CD4-positive, alpha-beta T cell treated with Interleukin-4 for 1 hour (primary cell): ENCODE data around the gene SIRPD.
A peak's percentile ranks its signal among the peaks of the same experiment; 100 is the strongest.
"Not testable (repeated sequence)": the region's sequence is repeated elsewhere in the genome, so short reads cannot be mapped to it uniquely, and the experiment has no call there.

Experiments used
- DNase-seq, 2 donors: peaks; one replicate each; pipeline ENCODE4 v3.0.0-alpha.2; 2020 to 2022

The SIRPD gene

DNA sequence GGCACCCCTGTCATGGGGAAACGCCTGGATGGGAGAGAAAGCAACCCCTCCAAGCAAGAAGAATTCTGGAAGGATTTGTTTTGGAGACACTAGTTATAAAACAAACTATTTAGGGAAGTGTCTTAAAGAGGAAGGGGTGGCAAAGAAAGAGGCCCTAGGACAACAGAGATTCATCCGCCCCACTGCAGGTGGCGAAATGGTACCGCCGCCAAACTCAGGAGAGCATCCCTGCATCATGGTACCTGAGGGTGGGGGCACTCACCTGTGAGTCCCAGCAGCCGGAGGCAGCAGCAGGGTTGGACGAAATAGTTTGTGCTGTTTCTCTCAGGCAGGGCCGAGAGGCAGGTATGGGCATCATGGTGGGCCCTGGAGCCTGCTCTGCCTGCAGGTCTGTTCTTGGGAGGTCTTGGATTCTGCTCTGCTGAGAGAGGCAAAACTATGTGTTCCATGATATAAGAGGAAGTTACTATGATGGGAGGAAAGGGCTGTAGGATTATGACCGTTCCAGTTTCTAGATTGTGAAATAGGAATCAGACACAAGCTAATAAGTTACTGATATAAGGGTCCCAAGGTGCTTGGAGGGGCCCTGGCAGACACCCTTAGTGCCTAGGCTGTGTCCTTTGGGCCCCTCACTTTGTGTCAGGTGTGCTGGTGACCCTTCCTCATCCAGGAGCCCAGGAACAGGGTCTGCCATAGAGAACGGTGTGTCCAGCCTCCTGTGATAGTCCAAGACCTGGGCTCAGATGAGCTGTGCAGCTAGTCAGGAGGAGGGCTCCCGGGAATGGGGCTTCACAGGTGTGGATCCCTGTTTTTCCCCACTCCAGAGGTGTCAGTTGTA lies 20.4 kb downstream of the SIRPD start:
- no peak for DNase-seq

DNA sequence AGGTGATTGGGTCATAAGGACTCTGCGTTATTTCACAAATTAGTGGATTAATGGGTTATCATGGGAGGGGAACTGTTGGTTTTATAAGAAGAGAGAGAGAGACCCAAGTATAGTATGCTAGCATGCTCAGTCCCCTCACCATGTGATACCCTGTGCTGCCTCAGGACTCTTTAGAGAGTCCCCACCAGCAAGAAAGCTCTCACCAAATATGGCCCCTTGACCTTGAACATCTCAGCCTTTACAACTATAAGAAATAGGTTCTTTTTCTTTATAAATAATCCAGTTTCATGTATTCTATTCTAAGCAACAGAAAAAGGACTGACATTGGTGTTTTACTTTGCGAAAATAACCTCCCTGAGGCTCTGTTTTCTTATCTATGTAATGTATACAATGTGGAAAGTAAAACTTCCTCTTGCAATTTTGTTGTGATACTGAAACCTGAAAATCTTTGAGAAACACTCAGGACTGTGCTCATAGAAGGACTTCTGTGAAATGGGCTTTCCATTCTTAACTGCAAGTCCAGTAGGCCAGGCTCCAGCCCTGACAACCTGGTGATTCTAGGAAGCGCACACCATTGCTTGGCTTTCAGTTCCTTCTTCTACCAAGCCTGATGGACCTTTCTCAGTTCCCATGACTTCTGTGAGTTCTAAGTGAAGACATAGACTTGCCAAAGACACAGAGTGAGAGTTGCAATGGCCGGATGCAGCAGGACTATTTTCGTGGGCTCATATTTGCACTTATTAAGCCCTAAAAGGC lies 21.9 kb downstream of the SIRPD start:
- peak in 1 of 2 donors; percentile 43 for DNase-seq

DNA sequence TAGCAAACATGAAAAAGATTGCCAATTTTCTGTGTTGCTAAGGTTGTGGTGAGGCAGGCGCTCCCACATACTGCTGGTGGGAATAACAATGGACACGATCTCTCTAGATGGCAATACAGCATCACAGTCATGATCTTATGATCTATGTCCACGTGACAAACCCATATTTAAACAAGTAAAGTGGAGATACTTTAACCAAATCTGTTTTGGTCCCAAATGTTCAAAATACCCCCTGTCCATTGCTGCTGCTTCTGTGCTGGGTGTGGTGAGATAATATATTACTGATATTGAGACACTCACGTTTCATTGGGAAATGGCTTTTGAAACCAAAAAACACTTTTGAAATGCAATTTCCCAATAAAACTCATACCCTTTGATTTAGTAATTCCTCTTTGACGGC lies 23.0 kb downstream of the SIRPD start:
- no peak for DNase-seq

DNA sequence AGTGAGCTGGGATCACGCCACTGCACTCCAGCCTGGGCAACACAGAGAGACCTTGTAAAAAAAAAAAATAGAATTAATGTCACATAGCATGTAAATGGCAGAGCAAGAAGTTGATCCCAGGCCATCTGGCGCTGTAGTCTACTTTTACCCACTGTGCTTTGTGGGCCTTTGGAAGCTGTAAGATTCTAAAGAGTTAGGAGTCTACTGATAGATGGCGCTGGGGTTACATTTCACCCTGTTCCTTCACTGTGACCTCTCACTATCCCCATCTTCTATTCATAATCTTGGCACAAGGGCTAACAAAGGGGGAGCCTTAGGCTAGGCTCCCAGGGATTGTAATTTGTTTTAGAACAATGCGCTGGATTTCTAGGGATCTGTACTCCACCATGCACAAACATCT lies 24.4 kb downstream of the SIRPD start:
- peak in 1 of 2 donors; percentile 27 for DNase-seq

DNA sequence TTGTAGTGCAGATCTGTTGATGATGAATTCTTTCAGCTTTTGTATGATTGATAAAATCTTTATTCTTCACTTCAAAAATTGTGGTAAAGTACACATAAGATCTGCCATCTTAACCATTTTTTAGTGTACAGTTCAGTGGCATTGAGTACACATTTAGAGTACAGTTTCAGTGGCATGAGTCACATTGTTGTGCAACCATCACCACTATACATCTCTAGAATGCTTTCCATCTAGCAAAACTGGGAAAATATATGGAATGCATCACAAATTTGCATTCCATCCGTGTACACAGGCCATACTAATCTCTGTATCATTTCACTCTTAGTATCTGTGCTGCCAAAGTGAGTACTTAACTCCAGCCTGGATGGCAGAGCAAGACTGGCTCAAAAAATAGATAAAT lies 28.7 kb downstream of the SIRPD start:
- DNase-seq, result no peak

DNA sequence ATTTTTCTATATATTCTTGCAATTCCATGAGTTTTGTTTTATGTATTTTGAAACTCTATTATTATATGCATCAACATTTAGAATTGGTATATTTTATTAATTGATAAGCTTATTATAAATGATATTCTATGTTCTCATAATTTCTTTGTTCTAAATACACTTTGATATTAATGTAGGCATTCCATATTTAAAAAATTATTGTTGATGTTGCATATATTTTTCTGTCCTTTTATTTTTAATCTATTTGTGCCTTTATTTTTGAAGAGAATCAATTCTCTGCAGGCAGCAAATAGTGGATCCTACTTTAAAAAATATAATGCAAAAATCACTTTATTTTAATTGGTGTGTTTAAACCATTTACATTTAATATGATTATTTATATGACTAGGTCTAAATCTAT lies 29.6 kb downstream of the SIRPD start:
- no peak for DNase-seq

DNA sequence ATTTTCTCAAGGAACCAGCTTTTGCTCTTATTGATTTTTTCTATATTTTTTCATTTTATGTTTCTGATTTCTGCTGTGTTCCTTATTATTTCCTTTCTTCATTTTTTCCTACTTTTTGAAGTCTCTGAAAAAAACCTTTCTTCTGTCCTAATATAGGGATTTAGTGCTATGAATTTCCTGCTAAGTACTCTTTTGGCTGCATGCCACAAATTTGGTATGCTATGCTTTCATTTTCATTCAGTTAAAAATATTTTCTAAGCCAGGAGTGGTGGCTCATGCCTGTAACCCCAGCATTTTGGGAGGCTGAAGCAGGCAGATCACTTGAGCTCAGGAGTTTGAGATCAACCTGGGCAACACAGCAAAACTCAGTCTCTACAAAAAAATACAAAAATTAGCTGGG lies 30.6 kb downstream of the SIRPD start:
- DNase-seq, result no peak

DNA sequence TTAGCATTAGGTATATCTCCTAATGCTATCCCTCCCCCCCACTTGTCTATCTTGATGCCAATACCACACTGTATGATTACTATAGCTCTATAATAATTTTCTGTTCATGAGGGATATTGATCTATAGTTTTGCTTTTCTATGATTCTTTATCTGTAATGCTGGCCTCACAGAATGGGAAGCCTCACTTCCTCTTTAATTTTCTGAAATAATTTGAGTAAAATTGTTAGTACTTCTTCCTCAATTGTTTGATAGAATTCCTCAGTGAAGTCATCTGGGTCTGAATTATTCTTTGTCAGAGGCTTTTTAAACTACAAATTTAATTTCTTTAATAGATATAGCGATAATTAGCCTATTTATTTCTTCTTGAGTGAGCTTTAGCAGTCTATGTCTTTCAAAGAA lies 31.2 kb downstream of the SIRPD start:
- DNase-seq, result no peak

DNA sequence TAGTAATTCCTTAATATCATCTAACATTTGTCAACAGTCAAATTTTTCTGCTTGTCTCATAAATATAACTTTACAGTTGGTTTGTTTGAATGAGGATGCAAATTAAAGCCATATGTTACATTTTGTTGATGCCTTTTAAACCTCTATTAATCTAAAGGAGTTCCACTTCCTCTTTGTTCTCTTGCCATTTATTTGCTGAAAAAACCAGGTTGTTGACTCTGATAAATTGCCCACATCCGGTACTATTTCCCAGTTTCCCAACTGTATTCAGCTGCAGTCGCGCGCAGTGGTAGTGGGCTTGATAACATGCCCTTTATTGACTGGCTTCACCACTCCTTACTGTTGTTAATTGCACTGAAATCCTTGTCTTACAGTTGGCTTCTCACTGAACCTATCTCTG lies 33.5 kb downstream of the SIRPD start:
- DNase-seq, result no peak

DNA sequence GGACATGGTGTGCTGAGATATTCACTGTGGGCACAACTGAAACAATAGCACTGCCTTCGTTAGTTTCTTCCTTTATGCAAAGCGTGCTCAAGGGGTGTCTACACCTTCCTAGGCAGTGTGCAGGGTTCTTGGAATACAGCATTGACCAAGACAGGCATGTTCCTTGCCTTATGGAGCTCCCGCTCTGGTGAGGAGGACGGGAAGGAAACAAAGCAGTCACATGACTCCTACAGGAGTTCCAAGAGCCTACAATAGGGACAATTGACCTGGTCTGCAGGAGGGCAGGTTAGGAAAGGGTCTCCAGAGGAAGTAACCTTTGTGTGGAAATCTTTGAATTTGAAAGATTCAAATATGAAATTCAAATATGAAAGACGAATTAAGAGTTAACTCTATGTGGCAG lies 40.5 kb downstream of the SIRPD start:
- DNase-seq, result no peak

DNA sequence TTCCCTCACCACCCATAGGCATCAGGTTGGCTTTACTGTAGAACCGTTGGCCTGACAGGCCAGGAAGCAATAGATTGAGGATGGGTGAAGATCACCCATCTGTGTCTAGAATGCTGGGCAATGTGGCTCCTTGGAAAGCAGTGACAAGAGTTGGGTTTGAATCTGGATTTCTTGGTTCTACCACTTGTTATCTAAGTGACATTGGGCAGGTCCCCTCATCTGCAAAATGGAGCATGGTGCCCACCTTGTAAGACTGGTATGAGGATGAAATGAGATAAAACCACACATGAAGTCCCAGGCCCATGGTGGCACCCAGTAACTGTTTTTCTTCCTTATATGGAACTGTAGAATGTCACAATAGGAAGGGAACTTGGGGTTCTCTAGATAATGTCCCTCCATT lies 43.7 kb downstream of the SIRPD start:
- DNase-seq, result no peak

DNA sequence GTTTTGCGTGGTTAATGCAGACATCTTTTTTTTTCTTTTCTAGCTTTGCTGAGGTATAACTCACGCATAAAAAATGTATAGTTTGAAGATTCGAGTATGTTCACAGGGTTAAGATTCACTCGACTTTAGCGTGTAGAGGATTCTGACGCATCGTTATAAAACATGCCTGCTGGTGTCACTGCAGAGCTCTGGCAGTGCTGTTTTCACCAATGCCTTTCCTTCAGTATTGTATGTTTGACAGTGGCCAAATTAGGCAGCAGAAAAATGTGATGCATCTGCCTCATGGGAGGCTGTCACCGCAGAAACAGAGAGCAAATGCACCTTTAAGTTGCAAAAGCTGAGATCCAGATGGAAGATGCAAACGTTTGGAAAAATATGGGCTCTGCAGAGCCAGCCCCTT lies 48.3 kb downstream of the SIRPD start:
- DNase-seq, result peak; percentile 37

DNA sequence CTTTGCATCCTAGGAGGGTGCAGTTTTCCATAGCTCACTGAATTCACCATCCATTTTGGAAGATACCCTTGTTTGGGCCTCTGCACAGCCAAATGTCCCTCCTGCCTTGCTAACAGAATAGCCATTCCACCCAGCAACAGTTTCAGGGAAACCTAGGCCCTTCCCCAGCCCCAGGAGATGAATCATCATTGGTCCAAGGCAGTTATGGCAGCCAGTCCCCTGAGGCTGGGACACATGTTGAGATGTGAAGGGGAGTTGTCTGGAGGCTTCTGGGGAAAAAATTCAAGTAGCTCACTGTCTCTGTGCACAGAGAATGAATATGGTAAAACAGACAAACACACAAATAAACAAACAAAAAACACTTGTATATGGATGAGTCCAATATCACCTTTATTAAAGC lies 48.9 kb downstream of the SIRPD start:
- no peak for DNase-seq

DNA sequence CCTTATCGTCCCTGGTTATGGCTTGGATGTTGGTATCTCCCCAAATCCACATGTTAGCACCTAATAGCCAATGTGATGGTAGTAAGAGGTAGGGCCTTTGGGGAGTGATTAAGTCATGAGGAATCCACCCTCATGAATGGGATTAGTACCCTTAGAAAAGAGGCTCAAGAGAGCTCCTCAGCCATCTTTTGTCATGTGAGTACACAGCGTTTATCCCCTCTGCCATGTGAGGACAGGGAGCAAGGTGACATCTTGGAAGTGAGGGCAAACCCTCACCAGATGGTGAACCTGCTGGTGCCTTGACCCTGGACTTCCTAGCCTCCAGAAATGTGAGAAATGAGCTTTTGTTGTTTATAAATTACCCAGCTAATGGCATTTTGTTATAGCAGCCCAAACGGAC lies 50.2 kb downstream of the SIRPD start:
- no peak for DNase-seq

DNA sequence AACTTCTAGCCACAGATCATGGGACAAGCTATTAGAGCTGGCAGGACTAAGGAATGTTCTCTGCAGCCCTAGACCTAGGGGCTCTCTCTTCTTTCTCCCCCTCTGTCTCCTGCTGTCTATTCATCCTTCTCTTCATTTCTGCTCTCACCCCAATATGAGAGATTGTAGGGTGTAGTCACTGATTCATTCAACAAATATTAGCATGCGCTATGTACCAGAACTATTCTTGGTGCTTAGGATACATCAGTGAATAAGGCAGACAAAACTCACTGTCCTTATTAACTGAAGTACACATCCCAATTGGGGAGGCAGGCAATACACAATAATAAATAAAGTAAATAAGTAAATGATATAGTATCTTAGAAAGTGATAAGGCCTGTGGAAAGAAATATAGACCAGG lies 51.6 kb downstream of the SIRPD start:
- DNase-seq, result no peak

DNA sequence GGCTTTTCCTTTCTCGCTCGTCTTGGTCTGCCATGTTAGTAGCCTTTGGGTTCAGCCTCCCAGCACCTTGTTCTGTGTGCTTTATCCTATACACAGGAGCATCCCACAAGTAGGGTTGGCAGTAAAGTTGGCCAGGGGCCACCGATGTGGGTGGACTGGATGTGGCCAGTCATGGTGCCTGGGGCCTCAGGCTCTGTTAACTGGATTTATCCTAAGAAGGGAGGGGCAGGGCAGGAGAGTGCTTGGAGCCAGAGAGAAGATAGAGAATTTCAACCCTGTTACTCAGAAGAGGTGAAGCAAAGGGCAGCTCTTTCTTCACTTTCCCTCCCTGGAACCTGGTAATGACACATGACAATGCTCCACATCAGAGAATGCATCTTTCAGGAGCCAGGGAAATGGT lies 52.1 kb downstream of the SIRPD start:
- DNase-seq, result no peak

DNA sequence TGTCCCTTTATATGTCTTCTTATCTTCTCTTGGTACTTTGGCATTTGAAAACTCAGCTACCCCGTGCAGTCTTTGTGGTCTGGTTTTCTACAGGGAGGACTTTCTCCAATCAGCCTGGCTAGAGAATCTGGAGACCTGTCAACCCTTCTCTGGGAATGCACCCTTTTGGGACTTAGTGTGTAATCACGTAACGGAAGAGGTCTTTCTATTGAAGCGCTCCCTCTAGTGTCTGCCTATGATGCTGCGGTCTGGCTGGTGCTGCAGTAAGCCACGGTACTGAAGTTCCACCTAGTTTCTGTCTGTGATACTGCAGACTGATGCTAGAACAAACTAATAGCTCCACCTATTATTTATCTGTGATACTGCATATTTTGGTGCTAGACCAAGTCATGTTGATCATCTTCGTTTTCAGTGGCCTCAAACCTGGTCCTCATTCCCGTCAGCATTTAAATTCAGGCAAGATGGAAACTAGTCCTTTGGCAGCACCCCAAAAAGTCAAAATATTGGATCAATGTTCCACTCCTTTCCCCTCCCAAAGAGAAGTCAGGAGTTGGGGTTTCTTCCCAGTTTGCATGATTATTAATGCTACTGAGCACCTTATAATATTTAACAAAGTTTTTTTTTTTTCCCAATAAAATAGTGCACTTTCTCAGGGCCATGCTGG lies 53.8 kb downstream of the SIRPD start:
- peak; percentile 87 to 88 for DNase-seq

DNA sequence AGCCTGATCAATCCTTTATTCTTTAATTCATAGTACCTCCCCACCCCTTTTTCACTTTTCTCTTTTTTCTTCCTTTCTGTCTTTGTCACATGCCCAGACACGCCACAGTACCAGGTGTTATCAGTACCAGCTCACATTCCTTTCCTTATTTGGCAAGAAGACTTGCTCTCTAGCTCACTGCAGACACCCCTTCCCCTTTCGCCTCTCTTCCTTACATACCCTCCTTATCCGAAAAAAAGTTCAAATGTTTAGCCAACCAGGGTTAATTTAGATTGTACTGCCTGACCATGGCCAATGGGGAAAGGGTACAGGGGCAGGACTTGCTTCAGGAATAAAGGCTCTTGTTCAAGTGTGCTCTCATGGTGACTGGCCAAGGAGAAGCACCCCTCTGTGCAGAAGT lies 57.0 kb downstream of the SIRPD start:
- no peak for DNase-seq

DNA sequence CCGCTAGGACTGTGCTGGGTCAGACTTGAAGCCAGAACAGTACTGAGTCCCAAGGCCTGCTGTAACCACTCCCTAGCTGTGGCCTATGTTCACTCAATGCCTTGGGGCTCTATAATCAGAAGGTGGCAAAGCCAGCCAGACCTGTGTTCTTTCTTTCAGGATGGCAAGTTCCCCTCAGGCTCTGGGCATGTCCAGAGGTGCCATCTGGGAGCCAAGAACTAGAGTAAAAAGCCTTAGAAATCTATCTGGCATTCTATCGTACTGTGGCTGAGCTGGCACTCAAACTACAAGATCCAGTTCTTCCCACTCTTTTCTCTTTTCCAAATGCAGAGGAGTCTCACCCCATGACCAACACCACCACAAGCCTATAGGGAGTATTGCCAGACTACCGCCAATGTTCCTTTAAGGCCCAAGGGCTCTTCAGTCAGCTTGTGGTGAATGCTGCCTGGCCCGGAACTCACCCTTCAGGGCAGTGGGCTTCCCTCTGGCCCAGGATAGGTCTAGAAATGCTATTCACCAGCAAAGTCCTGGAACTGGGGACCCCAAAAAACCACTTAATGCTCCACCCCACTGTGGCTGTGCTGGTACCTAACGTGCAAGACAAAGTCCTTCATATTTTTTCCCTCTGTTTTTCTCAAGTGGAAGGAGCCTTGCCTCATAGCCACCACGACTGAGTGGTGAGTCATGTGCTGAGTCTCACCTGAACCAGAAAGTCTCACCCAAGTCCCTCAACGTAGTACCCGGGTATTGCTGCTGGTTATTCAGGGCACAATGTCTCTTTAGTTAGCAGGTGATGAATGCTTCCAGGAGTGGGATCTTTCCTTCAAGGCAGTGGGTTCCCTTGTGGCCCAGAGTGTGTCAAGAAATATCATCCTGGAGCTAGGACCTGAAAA lies 57.7 kb downstream of the SIRPD start:
- no peak for DNase-seq

DNA sequence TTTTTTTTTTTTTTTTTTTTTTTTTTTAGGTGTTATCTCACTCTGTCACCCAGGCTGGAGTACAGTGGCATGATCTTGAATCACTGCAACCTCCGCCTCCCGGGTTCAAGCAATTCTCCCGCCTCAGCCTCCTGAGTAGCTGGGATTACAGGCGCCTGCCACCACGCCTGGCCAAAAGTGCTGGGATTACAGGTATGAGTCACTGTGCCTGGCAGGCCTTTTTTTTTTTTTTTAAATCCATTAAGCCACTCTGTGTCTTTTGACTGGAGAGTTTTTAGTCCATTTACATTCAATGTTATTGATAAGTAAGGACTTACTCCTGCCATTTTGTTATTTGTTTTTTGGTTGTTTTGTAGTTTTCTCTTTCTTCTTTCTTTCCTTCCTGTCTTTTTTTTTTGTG lies 60.1 kb downstream of the SIRPD start:
- not testable (repeated sequence) for DNase-seq

DNA sequence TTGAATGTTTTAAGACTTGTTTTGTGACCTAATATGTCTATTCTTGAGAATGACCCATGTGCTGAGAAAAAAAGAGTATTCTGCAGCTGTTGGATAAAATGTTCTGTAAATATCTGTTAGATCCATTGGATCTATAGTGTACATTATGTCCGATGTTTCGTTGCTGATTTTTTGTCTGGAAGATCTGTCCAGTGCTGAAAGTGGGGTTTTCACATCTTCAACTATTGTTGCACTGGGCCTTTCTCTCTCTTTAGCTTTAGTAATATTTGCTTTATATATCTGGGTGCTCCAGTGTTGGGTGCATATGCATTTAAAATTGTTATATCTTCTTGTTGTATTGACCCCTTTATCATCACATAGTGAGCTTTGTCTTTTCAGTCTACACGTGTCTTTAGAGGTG lies 60.6 kb downstream of the SIRPD start:
- no peak for DNase-seq

DNA sequence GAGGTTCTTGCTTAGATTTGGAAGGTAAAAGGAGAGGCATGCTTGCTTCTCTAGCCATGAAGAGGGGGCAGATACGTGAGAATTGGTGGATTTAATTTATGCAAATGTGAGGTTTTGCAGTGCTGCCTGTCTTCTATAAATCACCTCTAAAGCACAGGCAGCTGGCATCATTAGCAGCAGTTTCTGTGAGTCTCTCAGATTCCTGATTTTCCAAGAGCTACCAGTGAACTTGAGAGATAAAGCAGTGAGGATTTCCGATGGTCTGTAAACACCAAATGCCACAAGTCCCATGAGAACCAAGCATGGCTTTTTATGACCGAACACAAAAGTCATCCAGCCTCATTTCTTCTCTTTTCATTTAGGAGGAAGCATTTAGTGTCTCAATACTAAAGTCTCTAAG lies 63.1 kb downstream of the SIRPD start:
- no peak for DNase-seq

DNA sequence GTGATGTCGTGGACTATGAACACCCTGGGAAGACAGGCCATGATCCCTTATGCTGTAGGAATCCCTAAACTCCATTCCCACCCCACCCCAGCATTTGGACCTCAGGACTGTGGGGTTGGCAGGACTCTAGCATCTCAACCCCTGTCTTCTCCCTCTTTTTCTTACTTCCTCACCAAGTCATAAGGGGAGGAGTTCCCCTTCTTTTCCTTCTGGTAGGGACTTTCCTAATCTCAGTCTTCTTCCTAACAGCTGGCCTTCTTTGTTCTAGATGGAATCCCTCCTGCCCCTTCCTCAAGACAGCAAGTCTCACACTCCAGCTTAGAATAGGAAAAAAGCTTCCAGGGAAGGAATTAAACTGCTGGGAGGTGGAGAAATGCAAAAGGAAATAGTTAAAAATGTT lies 64.0 kb downstream of the SIRPD start:
- no peak for DNase-seq
